Eye (tissue), 1 donor: Measurements from ENCODE around the gene DBET.
"Not testable (repeated sequence)": the region's sequence is repeated elsewhere in the genome, so short reads cannot be mapped to it uniquely, and the experiment has no call there.

ENCODE experiments used
- DNase-seq: peaks from one replicate; pipeline ENCODE4 v3.0.0-alpha.2; 2015

The DBET gene

DNA sequence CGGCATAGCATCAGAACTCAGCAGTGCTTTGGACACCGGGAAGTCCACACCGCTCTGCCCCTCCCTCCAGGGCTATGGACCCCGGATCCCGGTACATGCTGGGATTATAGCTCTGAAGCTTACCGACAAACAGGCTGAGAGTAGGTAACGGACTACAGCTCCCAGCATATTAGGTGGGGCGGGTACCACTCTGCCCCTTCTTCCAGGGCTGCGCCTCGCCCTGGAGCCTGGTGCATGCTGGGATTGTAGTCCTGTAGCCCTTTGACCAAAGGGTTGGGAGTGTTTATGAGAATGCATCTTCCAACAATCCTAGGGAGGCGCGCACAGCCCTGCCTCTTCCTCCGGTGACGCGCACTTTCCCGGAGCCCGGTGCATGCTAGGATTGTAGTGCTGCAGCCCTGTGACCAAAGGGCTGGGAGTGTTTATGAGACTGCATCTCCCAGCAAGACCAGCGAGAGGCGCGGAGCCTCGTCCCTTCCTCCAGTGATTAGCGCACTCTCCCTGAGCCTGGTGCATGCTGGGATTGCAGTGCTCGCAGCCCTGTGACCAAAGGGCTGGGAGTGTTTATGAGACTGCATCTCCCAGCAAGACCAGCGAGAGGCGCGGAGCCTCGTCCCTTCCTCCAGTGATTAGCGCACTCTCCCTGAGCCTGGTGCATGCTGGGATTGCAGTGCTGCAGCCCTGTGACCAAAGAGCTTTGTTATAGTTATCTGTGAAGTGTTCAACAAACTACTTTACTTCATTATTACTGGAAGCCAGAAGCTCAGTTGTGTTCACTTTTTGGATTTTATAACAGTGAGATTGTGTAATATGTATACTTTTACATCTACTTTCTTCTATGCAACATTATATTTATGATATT lies 14.7 kb upstream of the DBET start:
- not testable (repeated sequence) for DNase-seq

DNA sequence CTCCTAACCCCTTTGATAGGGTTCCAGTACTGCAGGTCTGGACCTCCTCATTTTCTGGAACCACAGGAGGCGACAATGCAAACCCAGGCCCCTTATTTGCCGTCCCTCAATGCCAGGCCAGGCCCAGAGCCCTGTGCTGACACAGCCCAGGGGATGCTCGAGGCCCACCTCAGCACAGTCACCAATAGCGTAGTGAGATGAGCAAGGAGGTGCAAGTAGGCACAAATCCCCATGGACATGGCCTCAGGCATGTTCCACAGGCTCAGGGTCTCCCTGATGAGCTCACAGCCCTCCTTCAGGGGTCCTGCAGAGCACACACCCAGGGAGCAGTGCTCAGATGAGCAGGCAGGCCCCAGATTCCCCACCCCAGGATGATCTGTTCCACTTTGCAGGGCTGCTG lies 5.3 kb upstream of the DBET start:
- not testable (repeated sequence) for DNase-seq

DNA sequence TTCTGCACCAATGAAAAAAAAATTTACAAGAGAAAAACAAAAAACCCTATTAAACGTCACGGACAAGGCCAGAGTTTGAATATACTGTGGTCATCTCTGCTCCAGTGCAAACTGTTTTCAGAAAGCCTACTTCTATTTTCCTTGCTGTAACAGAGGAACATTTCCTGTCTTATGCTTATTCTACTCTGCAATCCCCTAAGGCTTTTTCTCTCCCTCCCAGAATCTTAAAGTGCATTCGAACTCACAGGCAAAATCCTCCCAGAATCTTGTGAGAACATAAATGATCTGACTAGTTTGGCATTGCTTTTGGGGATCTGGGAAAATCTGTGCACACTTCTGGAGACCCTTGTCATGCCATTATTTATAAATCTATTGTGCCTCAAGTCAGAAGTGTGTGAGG lies 503 bp downstream of the DBET start:
- not testable (repeated sequence) for DNase-seq

DNA sequence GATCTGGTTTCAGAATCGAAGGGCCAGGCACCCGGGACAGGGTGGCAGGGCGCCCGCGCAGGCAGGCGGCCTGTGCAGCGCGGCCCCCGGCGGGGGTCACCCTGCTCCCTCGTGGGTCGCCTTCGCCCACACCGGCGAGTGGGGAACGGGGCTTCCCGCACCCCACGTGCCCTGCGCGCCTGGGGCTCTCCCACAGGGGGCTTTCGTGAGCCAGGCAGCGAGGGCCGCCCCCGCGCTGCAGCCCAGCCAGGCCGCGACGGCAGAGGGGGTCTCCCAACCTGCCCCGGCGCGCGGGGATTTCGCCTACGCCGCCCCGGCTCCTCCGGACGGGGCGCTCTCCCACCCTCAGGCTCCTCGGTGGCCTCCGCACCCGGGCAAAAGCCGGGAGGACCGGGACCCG lies 4.0 kb downstream of the DBET start:
- not testable (repeated sequence) for DNase-seq

DNA sequence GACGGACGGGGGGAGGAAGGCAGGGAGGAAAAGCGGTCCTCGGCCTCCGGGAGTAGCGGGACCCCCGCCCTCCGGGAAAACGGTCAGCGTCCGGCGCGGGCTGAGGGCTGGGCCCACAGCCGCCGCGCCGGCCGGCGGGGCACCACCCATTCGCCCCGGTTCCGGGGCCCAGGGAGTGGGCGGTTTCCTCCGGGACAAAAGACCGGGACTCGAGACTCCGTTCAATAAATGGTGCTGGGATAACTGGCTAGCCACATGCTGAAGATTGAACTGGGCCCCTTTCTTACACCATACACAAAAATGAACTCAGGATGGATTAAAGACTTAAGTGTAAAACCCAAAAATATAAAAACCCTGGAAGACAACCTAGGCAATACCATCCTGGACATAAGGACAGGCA lies 28.8 kb downstream of the DBET start:
- DNase-seq, result not testable (repeated sequence)

DNA sequence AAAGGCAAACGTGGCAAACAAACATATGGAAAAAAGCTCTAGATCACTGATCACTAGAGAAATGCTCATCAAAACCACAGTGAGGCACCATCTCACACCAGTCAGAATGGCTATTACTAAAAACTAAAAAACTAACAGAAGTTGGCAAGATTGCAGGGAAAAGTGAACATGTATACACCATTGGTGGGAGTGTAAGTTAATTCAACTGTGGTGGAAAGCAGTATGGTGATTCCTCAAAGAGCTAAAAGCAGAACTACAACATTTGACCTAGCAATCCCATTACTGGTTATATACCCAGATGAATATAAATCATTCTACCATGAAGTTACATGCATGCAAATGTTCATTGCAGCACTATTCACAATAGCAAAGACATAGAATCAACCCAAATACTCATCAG lies 29.7 kb downstream of the DBET start:
- not testable (repeated sequence) for DNase-seq

DNA sequence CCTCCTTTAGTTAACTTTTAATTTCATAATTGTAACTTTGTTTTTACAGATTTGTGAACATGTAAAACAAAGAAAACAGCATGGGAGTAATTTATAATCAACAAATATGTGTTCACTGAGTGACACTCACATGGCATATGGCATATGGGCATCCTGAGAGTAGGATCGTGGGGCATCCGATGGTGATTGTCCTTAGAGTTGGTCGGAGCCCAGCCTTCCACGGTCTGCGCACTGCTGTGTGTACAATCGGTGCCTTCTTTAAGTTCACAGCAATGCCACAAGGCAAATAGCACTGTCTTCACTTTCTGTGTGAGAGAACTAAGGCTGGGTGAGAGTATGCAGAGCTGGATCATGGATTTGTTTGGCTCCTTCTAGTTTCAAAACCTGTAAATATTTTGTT lies 31.0 kb downstream of the DBET start:
- not testable (repeated sequence) for DNase-seq

DNA sequence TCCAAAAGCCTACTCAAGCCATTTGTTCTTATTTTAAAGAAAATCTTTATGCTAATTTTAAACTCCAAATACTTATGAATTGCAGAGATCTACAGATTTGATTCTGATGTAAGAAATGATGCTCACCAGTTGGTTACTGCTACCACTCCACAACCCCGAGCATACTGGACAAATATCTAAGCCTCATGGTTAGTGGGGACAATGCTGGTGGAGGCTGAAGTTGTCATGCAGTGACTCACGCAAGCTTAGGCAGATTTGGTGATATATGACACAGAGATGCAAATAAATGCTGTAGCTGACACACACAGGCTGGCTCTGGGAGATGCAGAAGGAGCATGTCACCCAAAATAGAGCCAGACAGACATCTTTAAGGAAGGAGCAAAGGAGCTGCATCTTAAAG lies 35.3 kb downstream of the DBET start:
- DNase-seq, result not testable (repeated sequence)

DNA sequence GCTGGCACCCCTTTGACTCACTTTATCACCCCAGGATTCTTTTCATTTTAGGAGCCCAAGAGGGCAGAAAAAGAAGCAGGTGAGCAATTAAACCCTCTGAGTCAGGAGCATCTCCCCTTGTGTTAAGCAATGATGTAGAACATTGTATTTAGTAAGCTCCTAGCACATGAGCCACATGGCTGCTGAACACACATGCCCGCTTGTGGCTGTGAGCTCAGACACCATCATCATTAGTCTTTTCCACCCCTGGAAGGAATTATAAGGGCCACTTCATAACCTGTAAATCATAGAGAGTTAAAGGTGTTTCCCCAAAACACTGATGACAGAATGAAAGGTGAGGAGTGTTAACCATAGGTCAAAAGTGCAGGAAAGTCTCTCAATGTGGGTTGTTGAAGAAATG lies 37.2 kb downstream of the DBET start:
- DNase-seq, result not testable (repeated sequence)

DNA sequence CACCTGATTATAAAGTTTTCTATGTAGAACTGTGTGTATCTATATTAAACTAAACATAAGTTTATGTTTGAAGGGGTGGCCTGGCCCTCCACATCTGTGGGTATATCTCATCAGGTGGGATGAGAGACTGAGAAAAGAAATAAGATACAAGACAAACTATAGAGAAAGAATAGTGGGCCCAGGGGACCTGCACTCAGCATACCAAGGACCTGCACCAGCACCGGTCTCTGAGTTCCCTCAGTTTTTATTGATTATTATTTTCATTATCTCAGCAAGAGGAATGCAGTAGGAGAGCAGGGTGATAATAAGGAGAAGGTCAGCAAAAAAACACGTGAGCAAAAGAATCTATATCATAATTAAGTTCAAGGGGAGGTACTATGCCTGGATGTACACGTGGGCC lies 41.9 kb downstream of the DBET start:
- DNase-seq, result not testable (repeated sequence)

DNA sequence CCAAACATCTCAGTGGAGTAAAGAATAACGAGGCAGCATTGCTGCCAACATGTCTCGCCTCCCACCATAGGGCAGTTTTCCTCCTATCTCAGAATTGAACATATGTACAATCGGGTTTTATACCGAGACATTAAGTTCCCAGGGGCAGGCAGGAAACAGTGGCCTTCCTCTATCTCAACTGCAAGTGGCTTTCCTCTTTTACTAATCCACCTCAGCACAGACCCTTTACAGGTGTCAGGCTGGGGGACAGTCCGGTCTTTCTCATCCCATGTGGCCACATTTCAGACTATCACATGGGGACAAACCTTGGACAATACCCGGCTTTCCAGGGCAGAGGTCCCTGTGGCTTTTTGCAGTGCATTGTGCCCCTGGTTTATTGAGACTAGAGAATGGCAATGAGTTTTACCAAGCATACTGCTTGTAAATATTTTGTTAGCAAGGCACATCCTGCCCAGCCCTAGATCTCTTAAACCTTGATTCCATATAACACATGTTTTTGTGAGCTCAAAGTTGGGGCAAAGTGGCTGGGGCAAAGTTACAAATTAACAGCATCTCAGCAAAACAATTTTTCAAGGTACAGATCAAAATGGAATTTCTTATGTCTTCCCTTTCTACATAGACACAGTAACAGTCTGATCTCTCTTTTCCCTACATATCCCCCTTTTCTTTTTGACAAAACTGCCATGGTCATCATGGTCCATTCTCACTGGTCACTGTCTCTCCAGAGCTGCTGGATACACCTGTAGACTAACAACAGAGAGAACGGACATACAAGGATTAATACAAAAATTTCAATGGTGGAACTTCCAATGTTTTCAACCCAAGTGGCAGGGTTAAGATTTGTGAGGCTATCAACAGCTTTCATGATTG lies 42.5 kb downstream of the DBET start:
- DNase-seq, result not testable (repeated sequence)

DNA sequence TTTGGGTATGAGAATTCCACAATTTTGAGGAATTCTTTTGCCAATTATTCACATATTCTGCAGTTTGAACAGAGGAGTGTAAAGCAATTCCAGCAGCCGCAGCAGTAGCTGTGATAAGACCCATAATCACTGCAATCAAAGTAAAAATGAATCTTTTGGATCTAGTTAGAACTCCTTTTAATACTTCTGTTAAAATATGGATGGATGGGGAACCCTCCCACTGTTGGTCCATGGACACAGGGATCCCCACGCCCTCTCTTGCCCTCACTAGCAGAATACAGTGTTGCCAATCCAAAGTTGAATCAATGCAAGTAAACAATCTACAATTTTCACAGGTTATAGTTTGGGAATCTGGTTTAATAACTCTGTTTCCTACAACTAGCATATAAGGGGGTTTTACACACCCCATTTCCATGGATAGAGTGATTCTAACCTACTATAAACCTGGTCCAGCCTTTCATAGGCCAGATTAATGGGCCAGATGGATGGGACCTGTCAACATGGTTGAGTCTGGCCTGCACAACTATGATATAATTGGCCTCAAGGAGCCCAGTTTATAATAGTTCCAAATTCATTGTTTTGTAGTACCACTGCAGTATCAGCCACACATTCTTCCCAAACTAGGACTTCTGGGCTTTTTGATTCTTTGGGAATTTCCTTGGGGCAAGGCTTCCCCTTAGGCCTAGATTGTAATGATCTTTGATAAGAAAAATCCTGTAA lies 43.6 kb downstream of the DBET start:
- DNase-seq, result not testable (repeated sequence)

DNA sequence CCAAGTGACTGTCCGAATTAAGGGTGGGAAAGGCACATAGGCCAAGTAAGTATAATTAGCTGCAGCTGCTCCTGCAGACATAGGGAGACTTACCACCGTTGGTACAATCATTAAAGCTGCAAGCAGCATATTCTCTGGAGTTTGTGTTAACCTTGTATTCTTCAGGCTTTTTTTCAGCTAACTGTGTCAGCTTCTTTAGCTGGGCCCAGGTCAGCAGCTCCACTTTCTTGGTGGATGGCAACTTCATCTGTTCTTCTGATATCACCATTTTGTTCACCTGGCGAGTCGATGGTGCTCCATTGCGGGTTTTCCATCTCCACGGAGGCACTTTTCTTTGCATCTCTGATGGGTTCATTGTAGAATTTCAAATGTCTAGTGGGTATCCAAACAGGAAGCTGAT lies 44.5 kb downstream of the DBET start:
- DNase-seq, result not testable (repeated sequence)

DNA sequence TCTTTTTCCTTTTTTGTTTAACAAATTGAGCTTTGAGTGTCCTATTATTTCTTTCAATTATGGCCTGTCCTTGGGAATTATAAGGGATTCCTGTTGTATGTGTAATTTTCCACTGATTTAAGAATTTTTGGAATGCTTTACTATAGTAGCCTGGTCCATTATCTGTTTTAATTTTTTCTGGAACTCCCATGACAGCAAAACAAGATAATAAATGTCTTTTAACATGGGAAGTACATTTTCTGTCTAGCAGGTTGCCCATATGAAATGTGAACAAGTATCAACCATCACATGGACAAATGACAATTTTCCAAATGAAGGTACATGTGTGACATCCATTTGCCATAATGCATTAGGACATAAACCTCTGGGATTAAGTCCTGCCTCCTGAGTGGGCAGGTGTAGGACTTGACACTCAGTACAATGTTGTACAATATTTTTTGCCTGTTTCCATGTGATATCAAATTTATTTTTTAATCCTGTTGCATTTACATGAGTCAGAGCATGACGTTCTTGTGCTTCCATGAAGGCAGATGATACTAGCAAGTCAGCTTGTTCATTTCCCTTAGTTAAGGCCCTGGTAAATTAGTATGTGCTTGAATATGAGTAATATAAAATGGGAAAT lies 45.2 kb downstream of the DBET start:
- not testable (repeated sequence) for DNase-seq

DNA sequence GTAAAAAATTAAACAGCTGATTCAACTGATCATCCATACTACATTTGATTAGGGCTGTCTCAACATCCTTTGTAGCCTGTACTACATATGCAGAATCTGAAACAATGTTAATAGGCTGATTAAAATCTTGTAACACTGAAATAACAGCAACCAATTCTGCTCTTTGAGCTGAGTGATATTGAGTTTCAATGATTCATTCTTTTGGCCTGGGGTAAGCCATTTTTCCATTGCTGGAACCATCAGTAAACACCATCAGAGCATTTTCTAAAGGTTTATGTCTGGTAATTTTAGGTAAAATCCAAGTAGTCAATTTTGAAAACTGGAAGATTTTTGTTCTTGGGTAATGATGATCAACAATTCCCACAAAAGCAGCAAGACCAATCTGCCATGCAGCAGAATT lies 45.7 kb downstream of the DBET start:
- not testable (repeated sequence) for DNase-seq

DNA sequence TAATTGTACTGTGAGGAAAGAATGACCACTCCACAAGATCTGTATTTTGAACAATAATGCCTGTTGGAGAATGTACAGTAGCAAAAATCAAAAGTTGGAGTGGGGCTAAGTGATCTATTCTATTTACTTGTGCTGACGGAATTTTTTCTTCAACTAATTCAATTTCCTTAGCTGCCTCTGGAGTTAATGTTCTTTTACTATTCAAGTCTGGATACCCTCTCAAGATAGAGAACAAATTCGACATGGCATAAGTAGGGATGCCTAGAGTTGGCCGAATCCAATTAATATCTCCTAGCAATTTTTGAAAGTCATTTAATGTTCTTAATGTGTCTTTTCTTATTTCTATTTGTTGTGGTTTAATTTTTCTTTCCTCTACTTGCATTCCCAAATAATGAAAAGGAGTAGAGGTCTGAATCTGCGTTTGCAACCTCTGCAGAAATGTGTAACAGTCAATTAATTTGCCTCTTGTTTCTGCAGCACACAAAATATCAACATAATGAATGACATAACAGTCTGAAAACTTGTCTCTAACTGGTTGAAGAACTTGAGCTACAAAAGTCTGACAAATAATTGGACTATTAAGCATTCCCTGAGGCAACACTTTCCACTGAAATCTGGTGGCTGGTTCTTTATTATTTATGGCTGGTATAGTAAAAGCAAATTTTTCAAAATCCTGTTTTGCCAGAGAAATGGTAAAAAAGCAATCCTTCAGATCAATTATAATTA lies 46.4 kb downstream of the DBET start:
- DNase-seq, result not testable (repeated sequence)

DNA sequence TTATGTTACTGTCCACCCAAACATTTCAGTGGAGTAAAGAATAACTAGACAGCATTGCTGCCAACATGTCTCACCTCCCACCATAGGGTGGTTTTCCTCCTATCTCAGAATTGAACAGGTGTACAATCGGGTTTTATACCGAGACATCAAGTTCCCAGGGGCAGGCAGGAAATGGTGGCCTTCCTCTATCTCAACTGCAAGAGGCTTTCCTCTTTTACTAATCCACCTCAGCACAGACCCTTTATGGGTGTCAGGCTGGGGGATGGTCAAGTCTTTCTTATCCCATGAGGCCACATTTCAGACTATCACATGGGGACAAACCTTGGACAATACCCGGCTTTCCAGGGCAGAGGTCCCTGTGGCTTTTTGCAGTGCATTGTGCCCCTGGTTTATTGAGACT lies 48.6 kb downstream of the DBET start:
- not testable (repeated sequence) for DNase-seq

DNA sequence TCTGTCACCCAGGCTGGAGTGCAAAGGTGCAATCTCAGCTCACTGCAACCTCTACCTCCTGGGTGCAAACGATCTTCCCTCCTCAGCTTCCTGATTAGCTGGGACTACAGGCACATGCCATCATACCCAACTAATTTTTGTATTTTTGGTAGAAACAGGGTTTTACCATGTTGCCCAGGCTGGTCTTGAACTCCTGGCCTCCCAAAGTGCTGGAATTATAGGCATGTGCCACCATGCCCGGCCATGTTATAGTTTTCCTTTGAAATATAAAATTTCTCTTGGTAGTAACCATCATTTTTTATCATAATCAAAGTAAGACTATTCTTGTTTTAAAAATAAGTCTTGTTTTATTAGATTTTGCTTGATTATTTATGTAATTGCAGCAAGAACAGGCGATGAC lies 50.7 kb downstream of the DBET start:
- DNase-seq, result not testable (repeated sequence)
